Stimulated activated CD8-positive, alpha-beta memory T cell treated with anti-CD3 and anti-CD28 coated beads, Interleukin-4, amount 100 ng/mL, for 24 hours (primary cell): ENCODE measurements around the gene CCHCR1.

Experiments used
- DNase-seq: peaks from one replicate; pipeline ENCODE4 v3.0.0-alpha.2; 2020; ENCODE audit warnings: low read depth

The CCHCR1 gene

GRCh38 chr6:31161216-31162126 is 3.9 kb upstream of the CCHCR1 start:
- no peak for DNase-seq

GRCh38 chr6:31158863-31159855 is 1.6 kb upstream of the CCHCR1 start:
- peak; percentile 6 for DNase-seq

- DNase-seq: peak; percentile 99
These were observed 699 bp upstream of the CCHCR1 start, which contains the start of gene TCF19 for GRCh38 chr6:31158140-31158862. Gene TCF19, plus strand, starts transcription at chr6:31158589. Its CDS starts 881 bp downstream, at chr6:31159470.

GRCh38 chr6:31156641-31157040 is 961 bp downstream of the CCHCR1 start:
- DNase-seq: no peak

- DNase-seq: no peak
These were observed 3.2 kb downstream of the CCHCR1 start for GRCh38 chr6:31154436-31154835.

- DNase-seq: no peak
These were observed 4.8 kb downstream of the CCHCR1 start for GRCh38 chr6:31152781-31153180.

- DNase-seq: no peak
These were observed 7.7 kb downstream of the CCHCR1 start for GRCh38 chr6:31149827-31150447.

GRCh38 chr6:31145386-31145785 is 12.2 kb downstream of the CCHCR1 start:
- no peak for DNase-seq

GRCh38 chr6:31144970-31145340 is 12.6 kb downstream of the CCHCR1 start:
- no peak for DNase-seq

- DNase-seq: no peak
These were observed 13.2 kb downstream of the CCHCR1 start for GRCh38 chr6:31144296-31144969.

- DNase-seq: no peak
These were observed 14.5 kb downstream of the CCHCR1 start for GRCh38 chr6:31143148-31143547.

GRCh38 chr6:31142361-31142761 is 15.2 kb downstream of the CCHCR1 start:
- no peak for DNase-seq

- no peak for DNase-seq
These were observed 17.0 kb downstream of the CCHCR1 start for GRCh38 chr6:31140643-31141042.

GRCh38 chr6:31139599-31139998 is 18.0 kb downstream of the CCHCR1 start:
- DNase-seq: no peak

- no peak for DNase-seq
These were observed 18.6 kb downstream of the CCHCR1 start, which contains the start of gene PSORS1C2 for GRCh38 chr6:31138982-31139381. Gene PSORS1C2, minus strand, starts transcription at chr6:31139066. Its CDS starts 40 bp downstream, at chr6:31139026.

GRCh38 chr6:31135710-31136109 is 21.9 kb downstream of the CCHCR1 start:
- DNase-seq: no peak

GRCh38 chr6:31132806-31133205 is 24.8 kb downstream of the CCHCR1 start:
- no peak for DNase-seq

GRCh38 chr6:31131595-31131994 is 26.0 kb downstream of the CCHCR1 start:
- DNase-seq: no peak

- DNase-seq: no peak
These were observed 26.9 kb downstream of the CCHCR1 start for GRCh38 chr6:31130751-31131150.

GRCh38 chr6:31129130-31129529 is 28.5 kb downstream of the CCHCR1 start:
- DNase-seq: no peak
